Liver (tissue), 9 donors: ENCODE data around the gene DIPK1A. TPM values are rescaled to one million over a fixed set of nuclear protein-coding genes. Genes with fewer than 3 reads are reported as not detected.

Experiments
- DNase-seq: peaks from one replicate; pipeline ENCODE4 v3.0.0-alpha.2; 2017; ENCODE audit warnings: low spot score
- H3K27ac ChIP-seq, 2 donors: one replicate each; pipeline ENCODE4 v1.7.0; 2013; ENCODE audit warnings: inconsistent platforms in 2 of 2, low read length in 2 of 2, control low read depth in 1 of 2, low read depth in 1 of 2, mild to moderate bottlenecking in 1 of 2
- H3K27me3 ChIP-seq, 4 donors: one replicate each; pipeline versions ENCODE4 v1.6.1 to v1.7.0; 2013; ENCODE audit warnings: low read length in 3 of 4, inconsistent platforms in 1 of 4, mild to moderate bottlenecking in 1 of 4, moderate library complexity in 1 of 4; ENCODE audit not compliant: control insufficient read depth in 4 of 4, insufficient read depth in 4 of 4
- H3K36me3 ChIP-seq, 4 donors: one replicate each; pipeline versions ENCODE4 v1.6.1 to v1.7.0; 2013; ENCODE audit warnings: low read length in 3 of 4, mild to moderate bottlenecking in 3 of 4, low read depth in 1 of 4, moderate library complexity in 1 of 4; ENCODE audit not compliant: control insufficient read depth in 4 of 4, insufficient read depth in 3 of 4
- H3K4me1 ChIP-seq, 4 donors: one replicate each; pipeline versions ENCODE4 v1.6.1 to v1.7.0; 2013; ENCODE audit warnings: low read length in 3 of 4, mild to moderate bottlenecking in 3 of 4, moderate library complexity in 1 of 4; ENCODE audit not compliant: control insufficient read depth in 4 of 4, insufficient read depth in 4 of 4
- H3K4me3 ChIP-seq, 3 donors: one replicate each; pipeline versions ENCODE4 v1.6.1 to v1.7.0; 2013; ENCODE audit warnings: low read length in 3 of 3, control low read depth in 1 of 3, low read depth in 1 of 3, mild to moderate bottlenecking in 1 of 3
- H3K9ac ChIP-seq, 2 donors: one replicate each; pipeline ENCODE4 v1.7.0; 2013; ENCODE audit warnings: low read length in 2 of 2, mild to moderate bottlenecking in 2 of 2, moderate library complexity in 2 of 2, control low read depth in 1 of 2, low read depth in 1 of 2
- H3K9me3 ChIP-seq, 4 donors: one replicate each; pipeline versions ENCODE4 v1.6.1 to v1.7.0; 2013; ENCODE audit warnings: low read length in 3 of 4; ENCODE audit not compliant: control insufficient read depth in 4 of 4
- EGR1 ChIP-seq, 2 donors: IDR thresholded peaks; 2 replicates each; pipeline ENCODE4 v1.6.1; 2016 to 2018; ENCODE audit warnings: antibody characterized with exemption in 2 of 2, low read depth in 2 of 2
- FOXA1 ChIP-seq: IDR thresholded peaks from 2 replicates; pipeline ENCODE4 v1.6.1; 2016; ENCODE audit warnings: antibody characterized with exemption
- FOXA2 ChIP-seq: IDR thresholded peaks from 2 replicates; pipeline ENCODE4 v1.6.1; 2016; ENCODE audit warnings: antibody characterized with exemption
- GABPA ChIP-seq, 2 donors: IDR thresholded peaks in 1 of 2; conservative IDR thresholded peaks in 1 of 2; 2 replicates each; pipeline ENCODE4 v1.6.1; 2016; ENCODE audit warnings: antibody characterized with exemption in 2 of 2, mild to moderate bottlenecking in 1 of 2, moderate library complexity in 1 of 2
- HNF4A ChIP-seq, 2 donors: conservative IDR thresholded peaks; 2 replicates each; pipeline ENCODE4 v1.6.1; 2016; ENCODE audit warnings: antibody characterized with exemption in 2 of 2, mild to moderate bottlenecking in 2 of 2
- HNF4G ChIP-seq: IDR thresholded peaks from 2 replicates; pipeline ENCODE4 v1.6.1; 2016; ENCODE audit warnings: antibody characterized with exemption
- JUND ChIP-seq, 2 donors: IDR thresholded peaks; 2 replicates each; pipeline ENCODE4 v1.6.1; 2016; ENCODE audit warnings: antibody characterized with exemption in 2 of 2
- NR2F2 ChIP-seq: IDR thresholded peaks from 2 replicates; pipeline ENCODE4 v1.6.1; 2016; ENCODE audit warnings: antibody characterized with exemption
- RAD21 ChIP-seq, 2 donors: IDR thresholded peaks; 2 replicates each; pipeline ENCODE4 v1.6.1; 2016; ENCODE audit warnings: antibody characterized with exemption in 2 of 2, mild to moderate bottlenecking in 2 of 2
- RXRA ChIP-seq, 2 donors: IDR thresholded peaks; 2 replicates each; pipeline ENCODE4 v1.6.1; 2017 to 2018; ENCODE audit warnings: antibody characterized with exemption in 2 of 2, mild to moderate bottlenecking in 1 of 2
- SP1 ChIP-seq: IDR thresholded peaks from 2 replicates; pipeline ENCODE4 v1.6.1; 2018; ENCODE audit warnings: antibody characterized with exemption, mild to moderate bottlenecking
- TAF1 ChIP-seq: conservative IDR thresholded peaks from 2 replicates; pipeline ENCODE4 v1.6.1; 2016; ENCODE audit warnings: antibody characterized with exemption, mild to moderate bottlenecking
- YY1 ChIP-seq: IDR thresholded peaks from 2 replicates; pipeline ENCODE4 v1.6.1; 2016; ENCODE audit warnings: antibody characterized with exemption, mild to moderate bottlenecking
- WGBS: extraction: QIAGEN DNeasy Blood & Tissue Kit; methylation state at CpG from one replicate; pipeline ENCODE4 v1.1.7; 2013; 5-methylcytosine and 5-hydroxymethylcytosine counted together
- polyA plus RNA-seq, 2 donors: library from polyadenylated mRNA; stranded (reverse) in 1 of 2; unstranded in 1 of 2; fragments of 200-250 nt in 1 of 2; fragments of >200 nt in 1 of 2; fragmentation: Nextera tagmentation in 1 of 2; extraction: Ambion mirVana in 1 of 2; gene quantifications; one replicate each; pipeline versions ENCODE4 v1.2.1 to v1.2.3, GENCODE V29; 2013 to 2015
- total RNA-seq, 2 donors: library from RNA; depleted of rRNA; stranded (reverse); fragments of >200 nt; gene quantifications; one replicate each; pipeline ENCODE4 v1.2.3, GENCODE V29; 2014
- TF ChIP-seq, protein P1 (sequence below): IDR thresholded peaks from 2 replicates; pipeline ENCODE4 v1.6.1; 2016; ENCODE audit warnings: antibody characterized with exemption
- TF ChIP-seq, protein P2 (sequence below): IDR thresholded peaks from 2 replicates; pipeline ENCODE4 v1.6.1; 2016; ENCODE audit warnings: antibody characterized with exemption
- TF ChIP-seq, protein P3 (sequence below): IDR thresholded peaks from 2 replicates; pipeline ENCODE4 v1.6.1; 2016; ENCODE audit warnings: antibody characterized with exemption, mild to moderate bottlenecking
- TF ChIP-seq, protein P4 (sequence below): fragments of 150-350 bp; IDR thresholded peaks from 2 replicates; pipeline ENCODE4 v1.5.1; 2017; ENCODE audit warnings: improper control_type of control experiment, low read depth, low read length; ENCODE audit not compliant: missing input control
- donor health status: healthy.
- donor health status: healthy.
- donor health status: healthy.
- donor health status: healthy.
- donor health status: healthy.

DIPK1A gene
- total and polyA plus RNA-seq, 4 donors: 7.9 to 11.6 (median 10.2) TPM

DNA sequence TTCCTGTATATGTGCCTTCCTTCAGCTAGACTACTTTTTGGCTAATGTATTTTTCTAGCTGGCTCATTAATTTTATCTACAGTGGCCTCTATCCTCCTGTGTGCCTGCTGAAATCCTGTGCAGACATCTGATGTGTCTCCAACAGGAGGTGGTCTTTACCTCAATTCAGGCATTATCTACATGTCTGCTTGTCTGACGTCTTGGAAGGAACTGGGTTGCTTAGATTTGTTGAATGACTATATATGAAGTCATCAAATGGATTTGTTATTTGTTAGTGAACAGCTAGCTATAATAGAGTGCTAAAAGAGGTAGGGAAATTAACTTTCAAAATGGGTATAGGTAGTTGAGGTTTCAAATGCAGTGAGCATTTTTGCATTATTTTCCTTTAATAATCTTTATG lies 122.7 kb downstream of the DIPK1A start:
- H3K27ac ChIP-seq: no peak overlapping the region
- peaks cover 16 to 84% (median 74%) of the 10 kb centered on the region in 4 donors for H3K36me3 ChIP-seq
- no peaks in the 10 kb centered on the region for H3K9me3 ChIP-seq
- no peak overlapping the region for H3K4me3 ChIP-seq
- H3K4me1 ChIP-seq: peaks cover 8 to 14% (median 9%) of the 10 kb centered on the region in 4 donors
- 1% methylated on average over 1 of the region's 1 CpG for WGBS
- no peak overlapping the region for H3K9ac ChIP-seq
- TF ChIP-seq RXRA (IDR thresholded peaks at IDR 0.05) (no peak), GABPA (IDR thresholded peaks at IDR 0.05 in 1 of 2, conservative IDR thresholded peaks at IDR 0.05 in 1 of 2) (no peak), YY1 (no peak), TAF1 (no peak), JUND (IDR thresholded peaks at IDR 0.05) (no peak), FOXA2 (no peak), FOXA1 (no peak), NR2F2 (no peak), EGR1 (IDR thresholded peaks at IDR 0.05; ENCODE audit: low read depth in 2 of 2) (no peak), HNF4A (conservative IDR thresholded peaks at IDR 0.05) (no peak), HNF4G (no peak), SP1 (no peak)
- TF ChIP-seq, protein P1, sequence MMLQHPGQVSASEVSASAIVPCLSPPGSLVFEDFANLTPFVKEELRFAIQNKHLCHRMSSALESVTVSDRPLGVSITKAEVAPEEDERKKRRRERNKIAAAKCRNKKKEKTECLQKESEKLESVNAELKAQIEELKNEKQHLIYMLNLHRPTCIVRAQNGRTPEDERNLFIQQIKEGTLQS: no peak
- TF ChIP-seq, protein P2, sequence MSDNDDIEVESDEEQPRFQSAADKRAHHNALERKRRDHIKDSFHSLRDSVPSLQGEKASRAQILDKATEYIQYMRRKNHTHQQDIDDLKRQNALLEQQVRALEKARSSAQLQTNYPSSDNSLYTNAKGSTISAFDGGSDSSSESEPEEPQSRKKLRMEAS: no peak
- TF ChIP-seq, protein P3, sequence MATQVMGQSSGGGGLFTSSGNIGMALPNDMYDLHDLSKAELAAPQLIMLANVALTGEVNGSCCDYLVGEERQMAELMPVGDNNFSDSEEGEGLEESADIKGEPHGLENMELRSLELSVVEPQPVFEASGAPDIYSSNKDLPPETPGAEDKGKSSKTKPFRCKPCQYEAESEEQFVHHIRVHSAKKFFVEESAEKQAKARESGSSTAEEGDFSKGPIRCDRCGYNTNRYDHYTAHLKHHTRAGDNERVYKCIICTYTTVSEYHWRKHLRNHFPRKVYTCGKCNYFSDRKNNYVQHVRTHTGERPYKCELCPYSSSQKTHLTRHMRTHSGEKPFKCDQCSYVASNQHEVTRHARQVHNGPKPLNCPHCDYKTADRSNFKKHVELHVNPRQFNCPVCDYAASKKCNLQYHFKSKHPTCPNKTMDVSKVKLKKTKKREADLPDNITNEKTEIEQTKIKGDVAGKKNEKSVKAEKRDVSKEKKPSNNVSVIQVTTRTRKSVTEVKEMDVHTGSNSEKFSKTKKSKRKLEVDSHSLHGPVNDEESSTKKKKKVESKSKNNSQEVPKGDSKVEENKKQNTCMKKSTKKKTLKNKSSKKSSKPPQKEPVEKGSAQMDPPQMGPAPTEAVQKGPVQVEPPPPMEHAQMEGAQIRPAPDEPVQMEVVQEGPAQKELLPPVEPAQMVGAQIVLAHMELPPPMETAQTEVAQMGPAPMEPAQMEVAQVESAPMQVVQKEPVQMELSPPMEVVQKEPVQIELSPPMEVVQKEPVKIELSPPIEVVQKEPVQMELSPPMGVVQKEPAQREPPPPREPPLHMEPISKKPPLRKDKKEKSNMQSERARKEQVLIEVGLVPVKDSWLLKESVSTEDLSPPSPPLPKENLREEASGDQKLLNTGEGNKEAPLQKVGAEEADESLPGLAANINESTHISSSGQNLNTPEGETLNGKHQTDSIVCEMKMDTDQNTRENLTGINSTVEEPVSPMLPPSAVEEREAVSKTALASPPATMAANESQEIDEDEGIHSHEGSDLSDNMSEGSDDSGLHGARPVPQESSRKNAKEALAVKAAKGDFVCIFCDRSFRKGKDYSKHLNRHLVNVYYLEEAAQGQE: no peak
- TF ChIP-seq, protein P4, sequence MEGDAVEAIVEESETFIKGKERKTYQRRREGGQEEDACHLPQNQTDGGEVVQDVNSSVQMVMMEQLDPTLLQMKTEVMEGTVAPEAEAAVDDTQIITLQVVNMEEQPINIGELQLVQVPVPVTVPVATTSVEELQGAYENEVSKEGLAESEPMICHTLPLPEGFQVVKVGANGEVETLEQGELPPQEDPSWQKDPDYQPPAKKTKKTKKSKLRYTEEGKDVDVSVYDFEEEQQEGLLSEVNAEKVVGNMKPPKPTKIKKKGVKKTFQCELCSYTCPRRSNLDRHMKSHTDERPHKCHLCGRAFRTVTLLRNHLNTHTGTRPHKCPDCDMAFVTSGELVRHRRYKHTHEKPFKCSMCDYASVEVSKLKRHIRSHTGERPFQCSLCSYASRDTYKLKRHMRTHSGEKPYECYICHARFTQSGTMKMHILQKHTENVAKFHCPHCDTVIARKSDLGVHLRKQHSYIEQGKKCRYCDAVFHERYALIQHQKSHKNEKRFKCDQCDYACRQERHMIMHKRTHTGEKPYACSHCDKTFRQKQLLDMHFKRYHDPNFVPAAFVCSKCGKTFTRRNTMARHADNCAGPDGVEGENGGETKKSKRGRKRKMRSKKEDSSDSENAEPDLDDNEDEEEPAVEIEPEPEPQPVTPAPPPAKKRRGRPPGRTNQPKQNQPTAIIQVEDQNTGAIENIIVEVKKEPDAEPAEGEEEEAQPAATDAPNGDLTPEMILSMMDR: no peak
- no peaks in the 10 kb centered on the region for H3K27me3 ChIP-seq
- no peak for DNase-seq

DNA sequence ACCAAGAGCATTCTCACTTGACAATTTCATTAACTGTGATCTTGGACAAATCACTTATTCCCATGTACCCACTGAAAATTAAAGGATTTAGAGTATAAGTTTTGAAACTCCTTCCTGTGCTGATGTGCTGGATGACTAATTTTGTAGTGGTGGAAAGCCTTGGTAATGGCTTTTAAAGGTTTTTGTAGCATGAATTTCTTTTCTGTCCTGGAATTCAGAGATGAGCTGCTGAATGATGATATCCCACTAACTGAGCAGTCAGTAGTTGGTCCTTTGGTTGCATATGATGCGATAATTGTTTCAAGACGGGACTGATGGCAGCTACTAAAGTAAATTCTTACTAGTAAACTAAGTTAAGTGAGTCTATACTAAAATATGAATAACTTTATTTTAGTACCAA lies 124.2 kb downstream of the DIPK1A start:
- WGBS: 96% methylated on average over 2 of the region's 2 CpGs
- peaks cover 8 to 15% (median 11%) of the 10 kb centered on the region in 4 donors for H3K4me1 ChIP-seq
- TF ChIP-seq RAD21 (IDR thresholded peaks at IDR 0.05) (no peak), NR2F2 (no peak), HNF4A (conservative IDR thresholded peaks at IDR 0.05) (no peak), YY1 (no peak), HNF4G (no peak), FOXA1 (no peak), RXRA (IDR thresholded peaks at IDR 0.05) (no peak), FOXA2 (no peak), EGR1 (IDR thresholded peaks at IDR 0.05; ENCODE audit: low read depth in 2 of 2) (no peak)
- TF ChIP-seq, protein P4: no peak
- TF ChIP-seq, protein P2: no peak
- TF ChIP-seq, protein P1: no peak
- TF ChIP-seq, protein P3: no peak

More for the DNA sequence above, 124.2 kb downstream of the DIPK1A start:
- Histone ChIP-seq H3K27me3 (no peaks in the 10 kb centered on the region), H3K9ac (no peak overlapping the region), H3K27ac (no peak overlapping the region), H3K4me3 (no peak overlapping the region), H3K36me3 (peaks cover 14 to 71% (median 61%) of the 10 kb centered on the region in 4 donors), H3K9me3 (no peaks in the 10 kb centered on the region)
- DNase-seq: no peak
